Memory B cell (primary cell): ENCODE measurements around the gene KRTAP4-6.
"Not testable (repeated sequence)": the region's sequence is repeated elsewhere in the genome, so short reads cannot be mapped to it uniquely, and the experiment has no call there.

Experiments used
- ATAC-seq: fragments of 150-1000 bp; cut with Tn5 transposase; 2 replicates; pipeline ENCODE4 v1.10.0; 2021; ENCODE audit warnings: low read depth, mild to moderate bottlenecking, moderate library complexity
- DNase-seq, 2 donors: peaks; one replicate each; pipeline ENCODE4 v3.0.0; 2022; ENCODE audit warnings: low spot score in 2 of 2
- H3K27ac Mint-ChIP-seq: one replicate; pipeline ENCODE4 v1.8.0; 2022; ENCODE audit warnings: mild to moderate bottlenecking, moderate library complexity, mixed read lengths
- H3K27me3 Mint-ChIP-seq: one replicate; pipeline ENCODE4 v1.8.0; 2022; ENCODE audit warnings: mixed read lengths
- H3K36me3 Mint-ChIP-seq: one replicate; pipeline ENCODE4 v1.8.0; 2022; ENCODE audit warnings: mild to moderate bottlenecking, mixed read lengths
- H3K4me1 Mint-ChIP-seq: one replicate; pipeline ENCODE4 v1.8.0; 2022; ENCODE audit warnings: mixed read lengths
- H3K4me3 Mint-ChIP-seq: one replicate; pipeline ENCODE4 v1.8.0; 2022; ENCODE audit warnings: mild to moderate bottlenecking, moderate library complexity, mixed read lengths
- H3K9me3 Mint-ChIP-seq: one replicate; pipeline ENCODE4 v1.8.0; 2022; ENCODE audit warnings: mixed read lengths

Gene KRTAP4-6

GRCh38 chr17:41160648-41161047 lies 20.3 kb upstream of the KRTAP4-6 start, which contains the start of gene KRTAP4-4:
KRTAP4-4 (minus strand) TSS chr17:41160748; CDS start chr17:41160691, 57 bp downstream.
- no peak within 1 kb of the TSS for H3K4me3 Mint-ChIP-seq
- peaks cover 16% of the 10 kb centered on the region for H3K27me3 Mint-ChIP-seq
- no peaks in the 10 kb centered on the region for H3K9me3 Mint-ChIP-seq
- ATAC-seq = no peak
- H3K4me1 Mint-ChIP-seq = no peaks in the 10 kb centered on the region
- H3K36me3 Mint-ChIP-seq = no peaks in the 10 kb centered on the region
- no peak within 1 kb of the TSS for H3K27ac Mint-ChIP-seq
- DNase-seq = no peak

GRCh38 chr17:41160190-41160589 lies 19.8 kb upstream of the KRTAP4-6 start:
- H3K36me3 Mint-ChIP-seq, H3K9me3 Mint-ChIP-seq, ATAC-seq, H3K27ac Mint-ChIP-seq, H3K4me3 Mint-ChIP-seq, DNase-seq, H3K4me1 Mint-ChIP-seq: not testable (repeated sequence)
- H3K27me3 Mint-ChIP-seq = peaks cover 16% of the 10 kb centered on the region

- Mint-ChIP-seq H3K4me3 (no peak overlapping the region), H3K27ac (no peak overlapping the region), H3K4me1 (peaks cover 3% of the 10 kb centered on the region), H3K27me3 (peaks cover 14% of the 10 kb centered on the region), H3K9me3 (no peaks in the 10 kb centered on the region), H3K36me3 (no peaks in the 10 kb centered on the region)
- no peak for DNase-seq
- ATAC-seq = no peak
These were observed 13.5 kb upstream of the KRTAP4-6 start for GRCh38 chr17:41153856-41154255.

- H3K4me1 Mint-ChIP-seq = peaks cover 3% of the 10 kb centered on the region
- H3K4me3 Mint-ChIP-seq = no peak overlapping the region
- H3K9me3 Mint-ChIP-seq = peaks cover 2% of the 10 kb centered on the region
- DNase-seq (no peak), ATAC-seq (no peak)
- H3K36me3 Mint-ChIP-seq = no peaks in the 10 kb centered on the region
- H3K27ac Mint-ChIP-seq = no peak overlapping the region
- H3K27me3 Mint-ChIP-seq = peaks cover 8% of the 10 kb centered on the region
These were observed 11.2 kb upstream of the KRTAP4-6 start for GRCh38 chr17:41151525-41151924.

- Mint-ChIP-seq H3K9me3 (peaks cover 3% of the 10 kb centered on the region), H3K4me1 (peaks cover 3% of the 10 kb centered on the region), H3K27me3 (peaks cover 9% of the 10 kb centered on the region), H3K27ac (no peak overlapping the region), H3K4me3 (no peak overlapping the region), H3K36me3 (no peaks in the 10 kb centered on the region)
- ATAC-seq (no peak), DNase-seq (no peak)
These were observed 9.7 kb upstream of the KRTAP4-6 start for GRCh38 chr17:41150026-41150425.

GRCh38 chr17:41149652-41149985 lies 9.3 kb upstream of the KRTAP4-6 start, which contains the start of gene KRTAP4-5:
KRTAP4-5 (minus strand) TSS chr17:41149825; CDS start chr17:41149767, 58 bp downstream.
- Mint-ChIP-seq H3K27me3 (peaks cover 9% of the 10 kb centered on the region), H3K4me3 (no peak within 1 kb of the TSS), H3K4me1 (peaks cover 3% of the 10 kb centered on the region), H3K27ac (no peak within 1 kb of the TSS), H3K9me3 (peaks cover 4% of the 10 kb centered on the region), H3K36me3 (no peaks in the 10 kb centered on the region)
- DNase-seq (no peak), ATAC-seq (no peak)

- not testable (repeated sequence) for ATAC-seq, H3K4me1 Mint-ChIP-seq, H3K4me3 Mint-ChIP-seq, H3K9me3 Mint-ChIP-seq, H3K27me3 Mint-ChIP-seq, H3K27ac Mint-ChIP-seq, H3K36me3 Mint-ChIP-seq, DNase-seq
These were observed 8.8 kb upstream of the KRTAP4-6 start for GRCh38 chr17:41148971-41149651.

- H3K4me1 Mint-ChIP-seq = peaks cover 3% of the 10 kb centered on the region
These were observed 7.3 kb upstream of the KRTAP4-6 start for GRCh38 chr17:41147531-41148204.

GRCh38 chr17:41145261-41145660 lies 4.9 kb upstream of the KRTAP4-6 start:
- H3K27ac Mint-ChIP-seq = no peak overlapping the region

More at GRCh38 chr17:41147531-41148204, 7.3 kb upstream of the KRTAP4-6 start:
- H3K4me3 Mint-ChIP-seq = no peak overlapping the region
- peaks cover 11% of the 10 kb centered on the region for H3K9me3 Mint-ChIP-seq
- ATAC-seq (no peak), DNase-seq (no peak)
- no peak overlapping the region for H3K27ac Mint-ChIP-seq
- peaks cover 7% of the 10 kb centered on the region for H3K36me3 Mint-ChIP-seq
- H3K27me3 Mint-ChIP-seq = peaks cover 9% of the 10 kb centered on the region

GRCh38 chr17:41144846-41145245 lies 4.5 kb upstream of the KRTAP4-6 start:
- DNase-seq = no peak
- no peak for ATAC-seq
- no peak overlapping the region for H3K27ac Mint-ChIP-seq
- no peak overlapping the region for H3K4me3 Mint-ChIP-seq
- H3K27me3 Mint-ChIP-seq = peaks cover 13% of the 10 kb centered on the region
- H3K9me3 Mint-ChIP-seq = peaks cover 15% of the 10 kb centered on the region
- peaks cover 10% of the 10 kb centered on the region for H3K36me3 Mint-ChIP-seq
- peaks cover 3% of the 10 kb centered on the region for H3K4me1 Mint-ChIP-seq

More at GRCh38 chr17:41145261-41145660, 4.9 kb upstream of the KRTAP4-6 start:
- Mint-ChIP-seq H3K27me3 (peaks cover 13% of the 10 kb centered on the region), H3K4me3 (no peak overlapping the region), H3K36me3 (peaks cover 10% of the 10 kb centered on the region), H3K9me3 (peaks cover 15% of the 10 kb centered on the region), H3K4me1 (peaks cover 3% of the 10 kb centered on the region)
- ATAC-seq (no peak), DNase-seq (no peak)

GRCh38 chr17:41141361-41141760 lies 1.0 kb upstream of the KRTAP4-6 start:
- Mint-ChIP-seq H3K27me3 (peaks cover 15% of the 10 kb centered on the region), H3K4me3 (no peak overlapping the region), H3K27ac (no peak overlapping the region), H3K9me3 (peaks cover 27% of the 10 kb centered on the region), H3K4me1 (no peaks in the 10 kb centered on the region), H3K36me3 (peaks cover 17% of the 10 kb centered on the region)
- DNase-seq (no peak), ATAC-seq (no peak)

GRCh38 chr17:41139865-41140264 lies 479 bp downstream of the KRTAP4-6 start:
- H3K27ac Mint-ChIP-seq, H3K4me1 Mint-ChIP-seq, H3K4me3 Mint-ChIP-seq, ATAC-seq, DNase-seq: not testable (repeated sequence)
- Mint-ChIP-seq H3K9me3 (peaks cover 26% of the 10 kb centered on the region), H3K27me3 (peaks cover 13% of the 10 kb centered on the region), H3K36me3 (peaks cover 17% of the 10 kb centered on the region)

GRCh38 chr17:41133880-41134735 lies 6.2 kb downstream of the KRTAP4-6 start:
- H3K36me3 Mint-ChIP-seq = peaks cover 5% of the 10 kb centered on the region
- no peak for ATAC-seq
- DNase-seq = no peak
- peaks cover 5% of the 10 kb centered on the region for H3K27me3 Mint-ChIP-seq
- peaks cover 11% of the 10 kb centered on the region for H3K9me3 Mint-ChIP-seq
- H3K27ac Mint-ChIP-seq = no peak overlapping the region
- no peak overlapping the region for H3K4me3 Mint-ChIP-seq
- peaks cover 9% of the 10 kb centered on the region for H3K4me1 Mint-ChIP-seq

GRCh38 chr17:41131979-41132378 lies 8.4 kb downstream of the KRTAP4-6 start:
- Mint-ChIP-seq H3K27ac (no peak overlapping the region), H3K4me1 (peaks cover 9% of the 10 kb centered on the region), H3K4me3 (no peak overlapping the region)

More at GRCh38 chr17:41131979-41132378, 8.4 kb downstream of the KRTAP4-6 start:
- ATAC-seq (no peak), DNase-seq (no peak)
- H3K36me3 Mint-ChIP-seq = peaks cover under 1% of the 10 kb centered on the region
- H3K27me3 Mint-ChIP-seq = peaks cover 1% of the 10 kb centered on the region
- peaks cover 3% of the 10 kb centered on the region for H3K9me3 Mint-ChIP-seq
